ENCODE data around the gene ZNF566.
"Not testable (repeated sequence)": the region's sequence is repeated elsewhere in the genome, so short reads cannot be mapped to it uniquely, and the experiment has no call there.

Gene ZNF566

DNA sequence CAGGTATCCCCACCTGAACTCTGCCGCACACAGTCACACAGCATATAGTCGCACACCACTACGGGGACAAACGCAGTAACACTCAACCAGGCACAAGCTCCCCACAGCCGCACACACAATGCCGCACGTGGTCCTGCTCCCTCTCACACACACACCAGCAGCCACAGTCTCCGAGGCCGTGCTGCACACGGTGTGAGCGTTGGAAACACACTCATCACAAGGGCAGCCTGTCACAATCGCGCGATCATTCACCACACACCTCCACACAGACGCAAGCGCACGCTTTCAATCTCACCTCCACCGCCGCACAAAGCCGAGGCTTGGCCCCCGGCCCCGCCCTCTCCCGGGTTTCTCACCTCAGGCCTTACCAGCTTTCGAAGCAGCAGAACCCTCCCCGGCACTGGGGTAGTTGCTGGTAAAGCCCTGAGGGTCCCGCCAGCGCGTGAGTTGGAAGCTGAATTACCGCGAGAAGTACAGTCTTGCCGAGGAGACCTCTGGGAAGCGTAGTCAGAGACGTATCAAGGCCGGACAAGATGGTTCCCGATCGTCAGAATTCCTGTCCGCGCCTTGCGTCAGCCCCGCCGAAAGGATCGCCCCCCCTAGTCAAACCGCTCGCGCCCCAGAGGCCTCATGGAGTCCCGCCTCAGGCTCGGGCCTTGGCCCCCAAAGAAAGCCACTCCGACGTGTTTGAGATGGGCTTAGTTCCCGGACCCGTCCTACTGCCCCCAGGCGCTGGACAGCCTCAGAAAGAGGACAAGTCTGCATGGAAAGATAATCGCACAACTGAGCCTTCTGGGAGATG, at the start of gene ZNF566:
Gene ZNF566, minus strand, starts transcription at position 444 of the 802 bp plus-strand sequence. CDS start 13,004 bp downstream, outside the sequence.
- peak; percentile 88 for DNase-seq (ENCODE audit: low read depth)

DNA sequence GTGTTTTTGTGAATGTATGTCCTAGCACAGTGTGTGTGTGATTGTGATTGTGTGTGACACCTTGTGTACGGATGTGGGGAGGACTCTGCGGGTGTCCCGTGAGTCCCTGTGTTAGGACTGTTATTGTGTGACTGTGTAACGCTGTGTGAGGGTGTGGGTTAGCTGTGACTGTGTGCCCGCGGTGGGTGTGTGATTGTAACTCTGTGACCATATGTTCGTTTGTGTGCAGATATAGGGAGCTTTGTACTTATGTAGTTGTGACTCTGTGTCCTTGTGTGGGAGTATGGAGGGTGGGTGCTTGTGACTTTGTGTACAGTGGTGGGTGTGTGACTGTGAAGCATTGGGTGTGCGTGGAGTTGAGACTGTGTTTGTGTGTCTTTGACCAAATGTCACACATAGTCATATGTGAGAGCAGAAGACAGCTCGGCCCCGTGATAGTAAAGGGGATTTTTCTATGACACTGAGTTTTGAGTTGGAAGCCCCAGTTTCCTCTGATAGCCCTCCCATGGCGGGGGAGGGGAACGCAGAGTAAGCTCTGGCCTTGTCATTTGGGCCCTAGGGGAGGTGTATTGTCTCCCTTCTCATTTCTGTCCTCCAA, 39.7 kb upstream of the ZNF566 start:
- DNase-seq (ENCODE audit: low read depth), result peak; percentile 1

DNA sequence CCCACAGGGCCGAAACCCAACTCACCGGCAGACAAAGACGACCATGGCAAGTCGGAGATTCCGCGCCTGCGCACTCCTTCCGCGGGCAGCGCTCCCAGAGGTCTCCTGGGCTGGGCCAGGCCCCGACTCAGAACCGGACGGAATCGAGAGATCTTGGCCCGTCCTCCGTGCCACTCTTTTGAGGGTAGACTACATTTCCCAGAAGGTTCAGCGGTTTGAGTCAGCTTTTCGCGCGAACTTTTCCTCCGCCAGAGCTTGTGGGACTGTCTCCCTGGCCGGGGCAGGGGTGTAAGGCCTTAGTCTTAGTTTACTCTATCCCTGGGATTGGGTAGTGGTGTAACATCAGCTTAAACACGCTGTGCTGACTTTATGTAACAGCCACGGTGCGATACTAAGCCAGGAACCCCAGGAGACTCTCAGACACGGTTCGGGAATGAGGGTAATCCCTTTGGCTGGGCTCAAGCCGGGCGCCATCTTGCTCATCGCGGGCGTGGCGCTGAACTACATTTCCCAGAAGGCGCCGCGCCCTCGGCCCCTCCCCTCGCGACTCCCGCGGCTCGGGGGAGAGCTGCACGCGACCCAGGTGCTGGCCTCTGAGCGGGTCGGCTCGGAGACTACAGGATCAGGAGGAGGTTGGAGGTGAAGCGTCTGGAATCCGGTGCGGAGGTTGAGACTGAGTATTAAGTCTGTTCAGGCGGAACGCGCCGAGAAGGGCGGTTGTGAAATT, 39.0 kb upstream of the ZNF566 start, which contains the start of gene ZNF260:
Gene ZNF260, minus strand, starts transcription at position 78 of the 727 bp plus-strand sequence. CDS start 13,033 bp downstream, outside the sequence.
- peak; percentile 94 for DNase-seq (ENCODE audit: low read depth)

DNA sequence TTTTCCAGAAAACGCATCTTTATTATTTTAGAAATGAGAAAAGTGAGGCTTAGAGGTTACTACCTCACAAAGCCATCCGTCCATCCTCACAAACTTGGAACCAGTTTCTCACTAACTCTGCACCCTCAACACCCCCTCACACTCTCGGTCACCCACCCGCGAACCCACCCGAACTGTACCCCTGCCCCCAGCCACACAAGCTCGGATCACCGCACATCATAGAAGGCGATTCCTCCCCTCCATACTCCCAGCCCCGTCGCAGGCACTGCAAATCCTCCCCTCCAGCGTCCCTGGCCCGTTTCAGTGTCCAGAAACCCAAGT, 38.5 kb upstream of the ZNF566 start:
- DNase-seq (ENCODE audit: low read depth), result no peak

DNA sequence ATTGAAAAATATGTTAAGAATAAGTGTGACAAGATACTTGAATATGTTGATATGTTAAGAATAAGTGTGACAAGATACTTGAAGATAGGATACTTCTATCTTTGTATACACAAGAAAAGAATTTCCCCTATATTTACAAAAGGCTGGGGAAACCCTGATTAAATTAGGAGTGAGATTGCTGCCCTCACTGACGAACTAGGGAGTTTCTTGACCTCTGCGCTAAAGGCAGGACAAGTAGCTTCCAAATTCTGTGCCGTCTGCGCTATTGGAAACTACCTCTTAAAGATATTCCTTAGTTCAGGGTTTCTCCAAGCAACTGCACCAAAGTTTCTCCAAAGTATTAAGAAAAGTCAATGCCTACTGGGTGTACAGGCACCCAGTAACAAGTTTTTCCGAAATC, 38.0 kb upstream of the ZNF566 start:
- no peak for DNase-seq (ENCODE audit: low read depth)

DNA sequence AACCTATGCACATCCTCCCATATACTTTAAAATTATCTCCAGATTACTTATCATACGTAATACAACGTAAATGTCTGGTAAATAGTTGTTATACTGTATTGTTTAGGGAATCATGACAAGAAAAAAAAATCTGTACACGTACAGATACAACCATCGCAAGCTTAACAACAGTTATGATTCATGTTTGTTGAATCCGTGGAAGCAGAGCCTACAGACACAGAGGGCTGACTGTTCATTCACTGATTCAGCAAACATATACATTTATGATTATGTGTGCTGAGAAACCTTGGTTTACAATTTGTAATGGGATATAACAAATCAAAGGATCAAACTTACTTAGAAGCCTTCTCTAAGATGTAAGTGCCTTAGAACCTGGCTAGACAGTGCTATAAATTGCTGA, 37.2 kb upstream of the ZNF566 start:
- no peak for DNase-seq (ENCODE audit: low read depth)

DNA sequence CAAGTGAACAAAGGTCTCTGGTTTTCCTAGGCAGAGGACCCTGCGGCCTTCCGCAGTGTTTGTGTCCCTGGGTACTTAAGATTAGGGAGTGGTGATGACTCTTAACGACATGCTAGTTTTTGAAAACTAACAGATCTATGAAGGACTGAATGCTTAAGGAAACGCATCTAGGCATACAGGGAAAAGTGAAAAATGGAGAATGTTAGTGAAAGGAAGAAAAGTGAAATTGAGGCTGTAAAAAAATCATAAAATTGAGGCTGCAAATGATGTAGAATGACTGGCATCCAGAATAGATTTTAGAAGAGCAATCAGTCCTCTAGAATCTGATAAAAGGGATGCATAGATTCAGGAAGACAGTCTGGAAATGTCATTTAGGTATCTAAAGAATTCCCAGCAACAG, 35.3 kb upstream of the ZNF566 start:
- no peak for DNase-seq (ENCODE audit: low read depth)

DNA sequence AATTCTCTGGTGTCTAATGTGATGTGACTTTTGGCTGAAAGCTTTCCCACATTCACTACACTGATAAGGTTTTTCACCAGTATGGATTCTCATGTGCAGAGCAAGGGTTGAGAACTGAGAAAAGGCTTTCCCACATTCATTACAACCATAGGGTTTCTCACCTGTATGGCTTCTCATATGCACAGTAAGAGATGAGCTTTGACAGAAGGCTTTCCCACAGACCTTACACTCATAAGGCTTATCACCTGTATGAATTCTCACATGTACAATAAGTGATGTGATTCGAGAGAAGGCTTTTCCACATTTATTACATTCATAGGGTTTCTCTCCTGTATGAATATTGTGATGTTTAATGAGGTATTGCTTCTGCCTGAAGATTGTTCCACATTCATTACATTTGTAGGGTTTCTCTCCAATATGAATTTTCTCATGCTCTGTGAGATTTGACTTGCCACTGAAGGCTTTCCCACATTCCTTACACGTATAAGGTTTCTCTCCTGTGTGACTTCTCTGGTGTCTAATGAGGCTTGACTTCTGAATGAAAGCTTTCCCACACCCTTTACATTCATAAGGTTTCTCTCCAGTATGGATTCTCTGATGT, 24.8 kb upstream of the ZNF566 start:
- no peak for DNase-seq (ENCODE audit: low read depth)

DNA sequence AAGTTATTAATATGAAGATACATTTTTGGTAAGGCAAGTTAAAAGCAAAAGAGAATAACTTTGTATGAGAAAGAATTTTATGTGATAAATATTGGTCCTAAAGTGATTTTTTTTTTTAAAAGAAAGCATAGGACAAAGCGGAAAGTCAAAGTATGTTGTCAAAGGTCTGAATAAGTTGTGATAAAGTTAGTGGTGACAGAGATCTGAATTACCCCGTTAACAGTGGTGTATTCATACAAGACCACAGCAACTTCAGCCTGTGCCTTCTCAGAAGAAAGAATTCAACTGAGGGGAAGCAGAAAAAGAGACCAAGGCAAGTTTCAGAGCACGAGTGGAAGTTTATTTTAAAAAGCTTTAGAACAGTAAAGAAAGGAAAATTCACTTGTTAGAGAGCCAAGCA, 19.0 kb upstream of the ZNF566 start:
- DNase-seq (ENCODE audit: low read depth), result no peak

DNA sequence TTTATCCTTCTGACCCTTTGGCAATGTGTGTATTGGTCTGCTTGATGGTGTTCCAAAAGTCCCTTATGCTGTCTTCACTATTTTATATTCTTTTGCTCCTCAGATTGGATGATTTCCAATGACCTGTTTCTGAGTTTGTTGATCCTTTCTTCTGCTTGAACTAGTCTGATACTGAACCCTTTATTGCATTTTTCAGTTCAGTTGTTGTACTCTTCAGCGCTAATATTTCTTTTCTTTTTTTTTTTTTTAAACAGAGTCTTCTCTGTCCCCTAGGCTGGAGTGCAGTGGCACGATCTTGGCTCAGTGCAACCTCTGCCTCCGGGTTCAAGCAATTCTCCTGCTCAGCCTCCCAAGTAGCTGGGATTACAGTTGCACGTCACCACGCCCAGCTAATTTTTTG, 12.6 kb upstream of the ZNF566 start:
- DNase-seq (ENCODE audit: low read depth), result no peak

DNA sequence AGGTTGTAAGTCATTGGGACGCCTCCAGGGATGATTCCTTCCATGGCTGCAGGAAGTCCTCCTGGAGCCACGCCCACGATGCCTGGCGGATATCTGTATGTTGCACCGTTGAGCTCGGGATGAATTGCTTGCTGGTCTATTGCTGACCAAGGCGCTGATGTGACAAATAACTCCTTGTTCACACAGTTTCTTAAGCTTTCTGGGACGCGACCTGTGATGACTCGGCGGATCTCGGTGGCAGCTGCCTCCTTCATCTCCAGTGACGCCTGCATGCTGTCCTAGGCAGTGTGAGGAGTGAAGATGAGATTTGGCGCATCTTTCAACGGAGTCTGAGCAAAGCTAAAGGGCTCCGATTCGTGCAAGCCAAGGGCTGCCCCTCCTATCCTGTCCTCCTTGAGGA, 7.6 kb upstream of the ZNF566 start:
- DNase-seq (ENCODE audit: low read depth), result no peak

DNA sequence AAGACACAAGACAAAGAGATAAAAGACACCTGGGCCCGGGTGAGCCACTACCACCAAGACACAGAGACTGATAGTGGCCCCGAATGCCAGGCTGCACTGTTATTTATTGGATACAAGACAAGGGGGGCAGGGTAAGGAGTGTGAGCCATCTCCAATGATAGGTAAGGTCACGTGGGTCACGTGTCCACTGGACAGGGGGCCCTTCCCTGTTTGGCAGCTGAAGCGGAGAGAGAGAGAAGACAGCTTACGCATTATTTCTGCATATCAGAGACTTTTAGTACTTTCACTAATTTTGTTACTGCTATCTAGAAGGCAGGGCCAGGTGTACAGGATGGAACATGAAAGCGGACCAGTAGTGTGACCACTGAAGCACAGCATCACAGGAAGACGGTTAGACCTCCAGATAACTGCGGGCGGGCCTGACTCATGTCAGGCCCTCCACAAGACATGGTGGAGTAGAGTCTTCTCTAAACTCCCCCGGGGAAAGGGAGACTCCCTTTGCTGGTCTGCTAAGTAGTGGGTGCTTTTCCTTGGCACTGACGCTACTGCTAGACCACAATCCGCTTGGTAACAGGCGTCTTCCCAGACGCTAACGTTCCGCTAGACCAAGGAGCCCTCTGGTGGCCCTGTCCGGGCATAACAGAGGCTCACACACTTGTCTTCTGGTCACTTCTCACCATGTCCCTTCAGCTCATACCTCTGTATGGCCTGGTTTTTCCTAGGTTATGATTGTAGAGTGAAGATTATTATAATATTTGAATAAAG, 3.5 kb upstream of the ZNF566 start:
- not testable (repeated sequence) for DNase-seq (ENCODE audit: low read depth)

DNA sequence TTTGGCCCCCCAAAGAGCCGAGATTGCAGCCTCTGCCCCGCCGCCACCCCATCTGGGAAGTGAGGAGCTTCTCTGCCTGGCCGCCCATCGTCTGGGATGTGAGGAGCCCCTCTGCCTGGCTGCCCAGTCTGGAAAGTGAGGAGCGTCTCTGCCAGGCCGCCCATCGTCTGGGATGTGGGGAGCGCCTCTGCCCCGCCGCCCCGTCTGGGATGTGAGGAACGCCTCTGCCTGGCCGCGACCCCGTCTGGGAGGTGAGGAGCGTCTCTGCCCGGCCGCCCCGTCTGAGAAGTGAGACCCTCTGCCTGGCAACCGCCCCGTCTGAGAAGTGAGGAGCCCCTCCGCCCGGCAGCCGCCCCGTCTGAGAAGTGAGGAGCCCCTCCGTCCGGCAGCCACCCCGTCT, 1.5 kb upstream of the ZNF566 start:
- DNase-seq (ENCODE audit: low read depth), result not testable (repeated sequence)

DNA sequence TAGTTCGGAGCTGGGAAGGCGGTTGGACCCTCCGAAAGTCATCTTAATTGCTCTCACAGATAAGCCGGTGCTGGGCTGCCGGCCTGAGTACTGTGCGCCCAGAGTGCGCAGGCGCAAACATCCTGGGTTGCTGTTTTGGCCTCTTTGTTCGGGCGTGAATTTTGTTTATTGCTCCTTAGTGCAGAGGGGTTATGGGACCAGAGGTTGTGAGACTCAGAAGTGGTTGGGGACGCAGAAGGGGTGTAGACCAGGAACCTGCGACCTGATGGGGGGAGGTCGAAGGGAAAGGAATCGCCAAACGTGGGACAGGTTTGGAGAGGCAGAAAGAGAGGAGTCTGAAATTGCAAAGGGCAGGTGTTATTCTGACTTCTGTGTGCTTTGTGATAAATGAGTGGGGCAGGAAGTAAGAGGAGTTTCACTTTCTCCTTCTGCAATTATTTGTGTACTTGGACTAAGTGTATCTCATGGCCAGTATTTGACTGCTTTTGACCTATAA, 607 bp upstream of the ZNF566 start:
- peak; percentile 52 for DNase-seq (ENCODE audit: low read depth)

DNA sequence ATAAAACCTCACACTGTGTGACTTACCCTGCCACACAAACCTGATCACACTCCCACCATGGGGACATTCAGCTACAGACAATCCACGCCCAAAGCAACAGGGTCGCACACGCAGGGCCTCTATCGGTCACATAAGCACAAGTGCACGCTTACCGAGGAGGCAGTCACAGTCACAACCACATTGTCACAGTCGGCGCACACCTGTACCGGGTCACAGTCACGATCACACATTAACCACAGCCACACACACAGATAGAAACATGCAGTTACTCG, 579 bp downstream of the ZNF566 start:
- peak; percentile 16 for DNase-seq (ENCODE audit: low read depth)

DNA sequence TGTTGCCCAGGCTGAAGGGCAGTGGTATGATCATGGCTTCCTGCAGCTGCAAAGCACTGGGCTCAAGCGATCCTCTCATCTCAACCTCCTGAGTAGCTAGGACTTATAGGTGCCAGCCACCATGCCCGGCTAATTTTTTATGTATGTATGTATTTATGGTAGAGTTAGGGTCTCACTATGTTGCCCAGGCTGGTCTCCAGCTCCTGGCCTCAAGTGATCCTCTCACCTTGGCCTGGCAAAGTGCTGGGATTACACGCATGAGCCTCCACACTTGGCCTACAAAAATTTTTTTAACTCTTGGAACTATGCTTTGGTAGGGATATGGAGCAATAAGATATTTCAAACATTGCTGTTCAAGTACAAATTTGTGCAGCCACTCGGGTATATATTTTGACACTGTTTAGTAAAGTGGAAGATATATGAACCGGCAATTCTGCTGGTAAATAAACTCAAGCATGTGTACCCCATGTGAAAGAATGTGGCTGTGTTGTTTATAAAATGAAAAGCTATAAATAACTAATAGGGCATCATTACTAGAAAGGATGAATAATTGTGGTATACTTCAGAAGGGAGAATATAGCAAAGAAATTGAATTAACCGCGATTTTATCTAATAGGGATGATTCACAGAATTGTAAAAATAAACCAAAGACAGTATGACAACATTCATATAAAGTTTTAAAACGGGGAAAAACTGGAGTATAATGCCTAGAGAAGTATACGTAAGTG, 1.1 kb downstream of the ZNF566 start:
- DNase-seq (ENCODE audit: low read depth), result no peak

DNA sequence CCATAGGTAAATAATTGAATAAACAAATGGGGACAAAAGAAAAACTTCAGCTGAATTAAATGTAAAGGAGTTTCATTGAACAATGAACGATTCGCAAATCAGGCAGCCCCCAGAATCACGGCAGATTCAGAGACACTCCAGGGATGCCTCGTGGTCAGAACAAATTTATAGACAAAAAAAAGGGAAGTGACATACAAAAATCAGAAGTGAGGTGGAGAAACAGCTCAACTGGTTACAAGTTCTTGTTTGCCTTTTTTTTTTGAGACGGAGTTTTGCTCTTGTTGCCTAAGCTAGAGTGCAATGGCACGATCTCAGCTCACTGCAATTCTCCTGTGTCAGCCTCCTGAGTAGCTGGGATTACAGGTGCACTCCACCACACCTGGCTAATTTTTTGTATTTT, 5.7 kb downstream of the ZNF566 start:
- DNase-seq (ENCODE audit: low read depth), result no peak

DNA sequence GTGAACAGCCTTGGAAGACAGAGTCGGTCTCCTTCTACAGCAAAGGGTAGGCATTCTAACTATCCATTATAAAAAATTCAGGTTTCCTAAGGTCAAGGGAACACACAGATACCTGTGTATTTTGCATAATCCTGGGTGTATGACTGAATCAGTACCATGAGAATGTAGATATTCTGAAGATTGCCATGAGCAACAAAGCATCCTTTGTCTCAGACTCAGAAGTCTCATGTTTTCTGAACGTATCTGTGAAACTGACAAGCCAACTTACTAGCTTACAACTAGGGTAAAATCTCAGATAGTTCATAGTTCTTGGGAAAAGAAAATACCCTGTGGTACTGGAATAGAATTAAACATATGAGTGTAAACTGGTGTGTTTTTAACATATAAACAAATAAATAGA, 6.5 kb downstream of the ZNF566 start:
- DNase-seq (ENCODE audit: low read depth), result no peak

DNA sequence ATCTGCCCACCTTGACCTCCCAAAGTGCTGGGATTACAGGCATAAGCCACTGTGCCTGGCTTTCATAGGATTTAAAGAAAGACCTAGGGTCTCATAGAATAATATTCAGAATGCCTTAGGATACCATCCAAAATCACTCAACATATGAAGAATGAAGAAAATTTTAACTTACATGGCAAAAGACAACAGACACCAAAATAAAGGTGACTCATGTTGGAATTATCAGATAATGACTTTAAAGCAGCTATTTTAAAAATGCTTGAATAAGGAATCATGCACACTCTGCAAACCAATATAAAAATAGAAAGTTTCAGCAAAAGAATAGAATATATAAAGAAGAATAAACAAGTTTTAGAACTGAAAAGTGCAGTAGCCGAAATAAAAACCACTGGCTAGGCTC, 29.3 kb downstream of the ZNF566 start:
- no peak for DNase-seq (ENCODE audit: low read depth)

DNA sequence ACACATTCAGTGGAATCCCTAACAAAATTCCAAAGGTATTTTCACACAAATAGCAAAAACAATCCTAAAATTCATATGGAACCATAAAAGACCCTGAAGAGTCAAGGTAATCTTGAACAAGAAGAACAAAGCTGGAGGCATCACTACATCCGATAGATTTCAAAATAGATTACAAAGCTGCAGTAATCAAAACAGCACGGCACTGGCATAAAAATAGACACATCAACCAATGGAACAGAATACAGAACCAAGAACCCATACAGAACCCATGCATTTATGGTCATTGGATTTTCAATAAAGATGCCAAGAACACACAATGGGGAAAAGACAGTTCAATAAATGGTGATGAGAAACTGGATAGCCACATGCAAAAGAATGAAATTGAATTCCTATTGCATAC, 32.5 kb downstream of the ZNF566 start:
- no peak for DNase-seq (ENCODE audit: low read depth)

DNA sequence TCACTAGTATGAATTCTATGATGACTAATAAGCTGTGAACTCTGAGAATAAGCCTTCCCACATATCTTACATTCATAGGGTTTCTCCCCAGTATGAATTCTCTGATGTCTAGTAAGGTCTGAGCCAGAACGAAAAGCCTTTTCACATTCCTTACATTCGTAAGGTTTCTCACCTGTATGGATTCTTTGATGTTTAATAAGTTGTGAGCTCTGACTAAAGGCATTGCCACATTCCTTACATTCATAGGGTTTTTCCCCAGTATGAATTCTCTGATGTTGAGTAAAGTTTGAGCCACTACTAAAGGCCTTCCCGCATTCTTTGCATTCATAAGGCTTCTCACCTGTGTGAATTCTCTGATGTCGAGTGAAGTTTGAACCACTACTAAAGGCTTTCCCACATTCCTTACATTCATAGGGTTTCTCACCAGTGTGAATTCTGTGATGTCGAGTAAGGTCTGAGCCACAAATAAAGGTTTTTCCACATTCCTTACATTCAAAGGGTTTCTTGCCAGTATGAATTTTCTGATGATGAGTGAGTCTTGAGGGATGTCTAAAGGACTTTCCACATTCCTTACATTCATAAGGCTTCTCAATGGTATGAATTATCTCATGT, 40.2 kb downstream of the ZNF566 start:
- no peak for DNase-seq (ENCODE audit: low read depth)
